NB4 (cell line): ENCODE results near the gene ALPL.

Source experiments
- DNase-seq: peaks from one replicate; pipeline ENCODE4 v3.0.0; 2010; ENCODE audit warnings: low read depth
- H3K4me3 ChIP-seq: one replicate; pipeline ENCODE4 v1.5.1; 2011; ENCODE audit warnings: mild to moderate bottlenecking, low read depth, low read length, moderate library complexity
- MYC ChIP-seq: IDR thresholded peaks from 2 replicates; pipeline ENCODE4 v1.6.1; 2011; ENCODE audit warnings: low read depth, low read length
- POLR2A ChIP-seq: IDR thresholded peaks from 2 replicates; pipeline ENCODE4 v1.6.1; 2011; ENCODE audit warnings: mild to moderate bottlenecking; ENCODE audit not compliant: insufficient read length; ENCODE audit errors: extremely low read depth
- TF ChIP-seq, protein P1 (sequence below): IDR thresholded peaks from one replicate; pipeline ENCODE4 v1.5.1; 2012; ENCODE audit warnings: low read depth, low read length
- TF ChIP-seq, protein P2 (sequence below): IDR thresholded peaks from 2 replicates; pipeline ENCODE4 v1.6.1; 2011; ENCODE audit warnings: low read depth, low read length

The ALPL gene

DNA sequence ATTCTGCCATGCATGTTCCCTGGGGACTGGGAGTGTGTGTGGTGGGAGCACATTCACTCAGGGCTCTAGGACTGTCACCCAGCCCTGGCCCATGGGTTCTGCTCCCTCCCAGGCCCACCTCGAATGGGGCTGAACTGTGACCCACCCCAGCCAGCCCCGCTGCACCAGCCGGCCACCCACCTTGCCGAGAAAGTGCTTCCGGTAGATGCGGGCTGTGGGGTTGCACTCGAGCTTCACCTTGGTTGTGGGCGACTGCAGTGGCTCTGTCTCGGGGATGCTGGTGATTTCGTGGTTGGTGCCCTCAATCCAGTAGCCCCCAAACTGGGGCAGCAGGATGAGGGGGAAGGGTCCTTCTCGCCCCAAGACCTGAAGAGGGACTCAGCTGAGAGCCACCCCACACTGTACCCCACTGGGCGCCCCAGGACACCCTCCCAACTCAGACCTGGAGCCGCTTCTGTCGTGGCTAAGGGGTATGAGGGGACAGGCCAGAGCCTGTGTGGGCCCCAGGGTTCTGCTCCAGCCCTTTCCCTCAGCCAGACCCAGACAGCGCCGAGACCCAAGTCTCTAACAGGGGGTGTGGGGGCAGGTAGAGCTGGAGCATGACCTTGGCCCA, 108.0 kb downstream of the ALPL start:
- no peak for TF ChIP-seq POLR2A
- TF ChIP-seq, protein P1, sequence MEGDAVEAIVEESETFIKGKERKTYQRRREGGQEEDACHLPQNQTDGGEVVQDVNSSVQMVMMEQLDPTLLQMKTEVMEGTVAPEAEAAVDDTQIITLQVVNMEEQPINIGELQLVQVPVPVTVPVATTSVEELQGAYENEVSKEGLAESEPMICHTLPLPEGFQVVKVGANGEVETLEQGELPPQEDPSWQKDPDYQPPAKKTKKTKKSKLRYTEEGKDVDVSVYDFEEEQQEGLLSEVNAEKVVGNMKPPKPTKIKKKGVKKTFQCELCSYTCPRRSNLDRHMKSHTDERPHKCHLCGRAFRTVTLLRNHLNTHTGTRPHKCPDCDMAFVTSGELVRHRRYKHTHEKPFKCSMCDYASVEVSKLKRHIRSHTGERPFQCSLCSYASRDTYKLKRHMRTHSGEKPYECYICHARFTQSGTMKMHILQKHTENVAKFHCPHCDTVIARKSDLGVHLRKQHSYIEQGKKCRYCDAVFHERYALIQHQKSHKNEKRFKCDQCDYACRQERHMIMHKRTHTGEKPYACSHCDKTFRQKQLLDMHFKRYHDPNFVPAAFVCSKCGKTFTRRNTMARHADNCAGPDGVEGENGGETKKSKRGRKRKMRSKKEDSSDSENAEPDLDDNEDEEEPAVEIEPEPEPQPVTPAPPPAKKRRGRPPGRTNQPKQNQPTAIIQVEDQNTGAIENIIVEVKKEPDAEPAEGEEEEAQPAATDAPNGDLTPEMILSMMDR: no peak
- TF ChIP-seq, protein P2, sequence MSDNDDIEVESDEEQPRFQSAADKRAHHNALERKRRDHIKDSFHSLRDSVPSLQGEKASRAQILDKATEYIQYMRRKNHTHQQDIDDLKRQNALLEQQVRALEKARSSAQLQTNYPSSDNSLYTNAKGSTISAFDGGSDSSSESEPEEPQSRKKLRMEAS: no peak
- no peak for TF ChIP-seq MYC
- no peak for DNase-seq
- no peak overlapping the region for H3K4me3 ChIP-seq

DNA sequence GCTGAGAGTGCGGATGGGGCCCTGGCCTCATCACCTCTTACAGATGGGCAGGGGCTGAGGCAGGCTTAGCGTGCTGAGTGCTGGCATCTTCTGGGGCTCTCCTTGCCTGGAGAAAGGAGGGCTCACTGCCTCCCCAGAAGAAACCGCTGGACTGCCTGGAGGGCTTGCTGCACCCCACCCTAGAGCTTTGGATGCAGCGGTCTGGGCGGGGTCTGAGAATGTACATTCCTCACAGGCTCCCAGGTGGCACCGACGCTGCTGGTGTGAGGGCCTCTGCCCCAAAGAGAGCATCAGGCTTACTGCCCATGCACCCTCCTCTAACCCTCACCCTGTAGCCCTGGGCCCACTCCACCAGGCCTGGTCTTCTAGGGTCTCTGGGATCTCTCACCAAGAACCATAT, 108.8 kb downstream of the ALPL start:
- no peak for DNase-seq
- TF ChIP-seq, protein P1: no peak
- TF ChIP-seq, protein P2: no peak
- no peak for TF ChIP-seq MYC
- no peak for TF ChIP-seq POLR2A
- no peak overlapping the region for H3K4me3 ChIP-seq

DNA sequence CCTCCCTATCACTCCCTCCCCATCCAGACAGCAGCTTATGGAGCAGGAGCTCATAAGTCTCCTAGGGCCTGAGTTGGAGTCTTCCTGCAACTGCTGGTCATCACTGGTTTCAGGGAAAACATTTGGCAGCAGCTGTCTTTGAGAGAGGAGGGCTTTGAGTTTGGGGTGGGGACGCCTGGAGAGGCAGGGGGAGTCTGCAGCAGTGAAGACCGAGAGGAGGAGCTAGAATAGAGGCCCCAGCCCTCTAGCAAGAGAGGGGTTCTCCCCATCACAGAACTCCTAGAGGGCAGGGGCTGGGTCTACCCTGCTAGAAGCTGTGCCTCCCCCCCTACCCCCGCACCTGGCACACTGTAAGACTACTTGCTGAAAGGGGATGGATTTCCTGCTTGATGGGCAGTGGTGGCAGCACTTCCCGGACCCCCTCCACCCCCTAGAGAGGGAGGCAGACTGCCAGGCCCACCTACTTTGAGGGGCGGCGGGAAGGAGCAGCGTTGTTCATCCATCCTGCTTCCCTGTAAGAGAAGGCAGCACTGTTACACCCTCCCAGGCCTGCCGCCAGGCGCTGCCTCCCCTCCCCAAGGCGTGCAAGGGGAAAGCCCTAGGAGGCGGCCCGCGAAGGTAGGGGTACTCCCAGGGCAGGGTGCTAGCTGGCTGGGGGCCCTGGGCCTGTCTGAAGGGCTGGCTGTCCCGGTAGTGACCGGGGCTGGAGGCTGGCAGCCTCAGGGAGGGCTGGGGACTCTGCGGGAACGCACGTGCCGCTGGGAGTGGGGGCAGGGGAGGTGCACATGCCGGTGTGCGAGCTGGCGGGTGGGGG, 109.5 kb downstream of the ALPL start:
- H3K4me3 ChIP-seq: no peak overlapping the region
- no peak for DNase-seq
- TF ChIP-seq, protein P2: no peak
- TF ChIP-seq MYC (no peak), POLR2A (no peak)
- TF ChIP-seq, protein P1: no peak

DNA sequence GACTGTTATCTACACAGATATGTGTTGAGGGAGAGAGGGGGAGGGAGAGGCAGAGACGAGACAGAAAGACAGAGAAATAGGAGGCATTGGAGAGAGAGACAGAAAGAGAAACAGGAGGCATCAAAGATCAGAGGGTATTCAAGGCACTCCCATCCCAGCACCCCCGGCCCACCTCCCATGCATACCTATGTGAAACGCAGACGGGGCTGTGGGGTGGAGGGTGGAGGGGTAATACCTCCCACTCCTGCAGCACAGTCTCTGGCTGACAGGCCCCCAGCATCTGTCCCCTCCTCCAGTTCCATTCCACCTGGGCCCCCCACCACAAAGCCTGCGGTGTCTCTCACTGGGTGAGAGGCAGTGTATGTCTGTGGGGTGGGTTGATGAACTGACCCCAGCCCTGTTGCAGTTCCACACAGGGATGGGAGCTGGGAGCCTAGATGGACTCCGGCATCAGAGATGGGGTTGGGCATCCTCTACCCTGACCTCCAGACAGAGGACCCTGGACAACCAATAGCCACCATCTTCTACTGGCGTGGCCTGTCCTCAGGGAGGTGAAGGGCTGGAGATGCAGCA, 110.2 kb downstream of the ALPL start:
- DNase-seq: no peak
- no peak overlapping the region for H3K4me3 ChIP-seq
- TF ChIP-seq MYC (no peak), POLR2A (no peak)
- TF ChIP-seq, protein P1: no peak

DNA sequence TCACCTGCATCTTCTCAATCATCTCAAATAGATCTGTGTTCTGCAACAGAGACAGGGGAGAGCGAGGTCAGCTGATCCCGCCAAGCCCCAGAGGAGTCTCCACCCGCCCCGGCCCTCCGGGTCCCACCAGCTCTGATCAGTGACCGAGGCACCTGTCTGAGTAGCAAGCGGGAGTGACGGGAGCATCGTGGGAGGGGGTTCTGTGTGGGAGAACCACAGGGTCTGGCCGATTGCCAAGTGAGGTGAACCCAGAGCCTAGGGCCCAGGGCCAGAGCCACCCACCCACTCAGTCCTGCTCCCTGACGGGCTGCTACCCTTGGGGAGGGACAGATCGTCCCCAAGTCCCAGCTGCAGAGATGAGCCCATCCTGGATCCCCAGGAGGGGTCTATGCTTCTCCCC, 110.8 kb downstream of the ALPL start:
- DNase-seq: no peak
- no peak overlapping the region for H3K4me3 ChIP-seq
- TF ChIP-seq MYC (no peak), POLR2A (no peak)
- TF ChIP-seq, protein P1: no peak
- TF ChIP-seq, protein P2: no peak
